HepG2 (cell line): ENCODE measurements around the gene TRAPPC12. TPM values are rescaled to one million over a fixed set of nuclear protein-coding genes. Genes with fewer than 3 reads are reported as not detected.
A peak's percentile ranks its signal among the peaks of the same experiment; 100 is the strongest.

Source experiments
- ATAC-seq: fragments of 200-7000 bp; cut with Tn5 transposase; 3 replicates; pipeline ENCODE4 v1.9.1; 2020; ENCODE audit warnings: mild to moderate bottlenecking, moderate library complexity
- BruUV-seq: library from RNA; stranded (reverse); fragments of 400-500 nt; replicated peaks from 2 replicates; lab custom pipeline; 2021; lab: Mats Ljungman, UMichigan
- CTCF ChIA-PET: fragments of 300-600 bp; formaldehyde crosslinking; extraction: SDS; loops from one replicate; lab custom pipeline; 2021; ENCODE audit warnings: low total read pairs, inconsistent platforms, low intra/inter-chr PET ratio; lab: Yijun Ruan, JAX
- POLR2A ChIA-PET: fragments of 350-600 bp; sonication (Branson Sonifier 250); formaldehyde crosslinking; loops from one replicate; lab custom pipeline; 2020; ENCODE audit warnings: antibody characterized with exemption, inconsistent platforms; lab: Yijun Ruan, JAX
- DNase-seq: peaks from one replicate; pipeline ENCODE4 v3.0.0-alpha.2; 2015; ENCODE audit warnings: low spot score
- FAIRE-seq: peaks from 3 replicates; lab custom pipeline; 2011; peaks lifted over from hg19 to GRCh38; lab: Jason Lieb, UNC
- H2AFZ ChIP-seq: one replicate; pipeline ENCODE4 v1.6.1; 2011; ENCODE audit warnings: low read length, inconsistent platforms
- H3K27ac ChIP-seq: fragments of 300-600 bp; 3 replicates; pipeline ENCODE4 v1.8.0; 2011; ENCODE audit warnings: mixed run types, mild to moderate bottlenecking, mixed read lengths, low read length, inconsistent platforms; ENCODE audit not compliant: insufficient read depth; ENCODE audit errors: extremely low read length
- H3K27me3 ChIP-seq, 2 experiments: fragments of 200-600 bp in 1 of 2; 2 replicates in 1 of 2; 3 replicates in 1 of 2; pipeline versions ENCODE4 v1.6.0 to v1.8.0; 2011; ENCODE audit warnings: low read length in 2 of 2, mild to moderate bottlenecking in 2 of 2, moderate library complexity in 2 of 2, inconsistent platforms in 1 of 2; ENCODE audit not compliant: insufficient read depth in 2 of 2, control insufficient read depth in 1 of 2
- H3K36me3 ChIP-seq, 2 experiments: fragments of 200-600 bp in 1 of 2; replicated peaks in 1 of 2; 2 replicates in 1 of 2; 3 replicates in 1 of 2; pipeline versions ENCODE4 v1.5.1 to v1.8.0; 2011; ENCODE audit warnings: low read length in 2 of 2, inconsistent platforms in 1 of 2; ENCODE audit not compliant: insufficient read depth in 2 of 2, control insufficient read depth in 1 of 2
- H3K4me1 ChIP-seq: 2 replicates; pipeline ENCODE4 v1.5.1; 2012; ENCODE audit warnings: low read length, inconsistent platforms; ENCODE audit not compliant: insufficient read depth
- H3K4me2 ChIP-seq: 2 replicates; pipeline ENCODE4 v1.6.0; 2011; ENCODE audit warnings: low read depth, low read length, inconsistent platforms
- H3K4me3 ChIP-seq, 3 experiments: fragments of 200-600 bp in 1 of 3; sonication (generic), shearing (Covaris generic) in 1 of 3; replicated peaks in 1 of 3; 2 replicates each; pipeline ENCODE4 v1.5.1; 2011 to 2016; ENCODE audit warnings: low read length in 3 of 3, inconsistent platforms in 2 of 3, low read depth in 2 of 3, mild to moderate bottlenecking in 2 of 3, control low read depth in 1 of 3, mixed read lengths in 1 of 3; ENCODE audit not compliant: insufficient read depth in 1 of 3
- H3K79me2 ChIP-seq: one replicate; pipeline ENCODE4 v1.6.1; 2011; ENCODE audit warnings: low read length, inconsistent platforms; ENCODE audit not compliant: insufficient read depth
- H3K9ac ChIP-seq: 2 replicates; pipeline ENCODE4 v1.6.0; 2011; ENCODE audit warnings: mild to moderate bottlenecking, low read depth, low read length, inconsistent platforms; ENCODE audit not compliant: insufficient read depth
- H3K9me3 ChIP-seq: 2 replicates; pipeline ENCODE4 v1.5.1; 2012; ENCODE audit warnings: mild to moderate bottlenecking, low read length
- H4K20me1 ChIP-seq: 2 replicates; pipeline ENCODE4 v1.6.0; 2011; ENCODE audit warnings: inconsistent platforms, mild to moderate bottlenecking, low read length, moderate library complexity; ENCODE audit not compliant: insufficient read depth
- AHR ChIP-seq: IDR thresholded peaks from 2 replicates; pipeline ENCODE4 v1.6.1; 2018; ENCODE audit warnings: missing genetic modification reagents, missing compliant biosample characterization
- CAMTA2 ChIP-seq: sonication (generic); formaldehyde crosslinking; IDR thresholded peaks from 2 replicates; pipeline ENCODE4 v1.4.0; 2020; ENCODE audit warnings: mild to moderate bottlenecking, missing genetic modification reagents, borderline replicate concordance
- CHD4 ChIP-seq: fragments of 200-600 bp; sonication (generic); IDR thresholded peaks from 2 replicates; pipeline ENCODE4 v1.7.0; 2017; ENCODE audit warnings: mild to moderate bottlenecking, low read length, borderline replicate concordance
- MAFK ChIP-seq, 2 experiments: IDR thresholded peaks in 1 of 2; conservative IDR thresholded peaks in 1 of 2; 2 replicates each; pipeline ENCODE4 v1.6.1; 2011; ENCODE audit warnings: improper control_type of control experiment in 2 of 2, low read length in 2 of 2
- MEIS2 ChIP-seq: sonication (generic); formaldehyde crosslinking; IDR thresholded peaks from 2 replicates; pipeline ENCODE4 v1.9.0; 2021; ENCODE audit warnings: mild to moderate bottlenecking, missing genetic modification reagents
- NR1H2 ChIP-seq: sonication (generic); formaldehyde crosslinking; IDR thresholded peaks from 2 replicates; pipeline ENCODE4 v1.8.1; 2022; ENCODE audit warnings: low read depth, missing genetic modification reagents, borderline replicate concordance
- SALL2 ChIP-seq: sonication (generic); formaldehyde crosslinking; IDR thresholded peaks from 2 replicates; pipeline ENCODE4 v1.8.1; 2023; ENCODE audit warnings: mild to moderate bottlenecking, missing genetic modification reagents, inconsistent platforms
- ZBTB40 ChIP-seq, 2 experiments: fragments of 450-650 bp in 1 of 2; sonication (generic) in 1 of 2; formaldehyde crosslinking in 1 of 2; IDR thresholded peaks; 2 replicates each; pipeline versions ENCODE4 v1.6.1 to v1.8.0; 2016 to 2022; ENCODE audit warnings: antibody characterized with exemption in 1 of 2, mild to moderate bottlenecking in 1 of 2, missing genetic modification reagents in 1 of 2
- ZFP36L1 ChIP-seq: sonication (generic); formaldehyde crosslinking; IDR thresholded peaks from 2 replicates; pipeline ENCODE4 v1.8.0; 2022; ENCODE audit warnings: mild to moderate bottlenecking, missing genetic modification reagents, moderate library complexity
- WGBS: methylation state at CpG from one replicate; pipeline ENCODE4 v1.1.6; 2017; ENCODE audit warnings: low lambda C conversion rate; 5-methylcytosine and 5-hydroxymethylcytosine counted together
- in situ Hi-C: cut with HindIII; loops from 2 replicates; pipeline ENCODE4 v1.10.0; 2017; ENCODE audit warnings: low pct_unique_long_range_greater_than_20kb; ENCODE audit not compliant: extremely low pct_ligation_motif_present
- intact Hi-C: fragments of 100-400 bp; cut with micrococcal nuclease; formaldehyde crosslinking; loops from one replicate; pipeline ENCODE4 v1.10.0; 2022; ENCODE audit not compliant: unreplicated experiment
- polyA plus RNA-seq, 8 experiments: library from polyadenylated mRNA; depleted of rRNA in 3 of 8; stranded (reverse) in 7 of 8; unstranded in 1 of 8; fragments of >200 nt; fragmentation: Illumina TruSeq in 4 of 8; extraction: Trizol in 4 of 8; gene quantifications; 2 replicates each; pipeline versions ENCODE4 v1.2.1 to v1.2.3, GENCODE V29; 2011 to 2016; ENCODE audit warnings: low read depth in 4 of 8, missing spikeins in 1 of 8, mixed read lengths in 1 of 8; ENCODE audit not compliant: insufficient read depth in 1 of 8
- total RNA-seq, 5 experiments: library from RNA; depleted of rRNA; stranded (reverse); fragments of >200 nt; fragmentation: Illumina TruSeq; extraction: Trizol; gene quantifications; 2 replicates each; pipeline ENCODE4 v1.2.3, GENCODE V29; 2016; ENCODE audit warnings: low read depth in 1 of 5

The TRAPPC12 gene
- total and polyA plus RNA-seq, 2 of the 13 experiments (the other 11 are each of a cell fraction or from before 2014, with no cell fraction given): 46.4 to 97.7 TPM

GRCh38 chr2:3463944-3464343, 84.5 kb downstream of the TRAPPC12 start:
- Histone ChIP-seq H3K4me2 (no peak overlapping the region), H3K9me3 (no peaks in the 10 kb centered on the region), H3K27ac (no peak overlapping the region), H3K9ac (no peak overlapping the region), H3K79me2 (no peaks in the 10 kb centered on the region), H3K27me3 (no peaks in the 10 kb centered on the region), H4K20me1 (no peaks in the 10 kb centered on the region), H3K36me3 (peaks cover 4 to 22% of the 10 kb centered on the region in 2 experiments; a peak in 3 of 5 replicates), H3K4me1 (peaks cover 39% of the 10 kb centered on the region), H2AFZ (no peak overlapping the region), H3K4me3 (no peak overlapping the region)
- intact Hi-C loops: no loop called here
- ATAC-seq: no peak
- CTCF ChIA-PET: no interaction called here
- no peak for TF ChIP-seq CHD4
- TF ChIP-seq MEIS2 (CRISPR knock-in tag): no peak
- no peak for TF ChIP-seq CAMTA2
- no peak for TF ChIP-seq MAFK (conservative IDR thresholded peaks at IDR 0.05 in 1 of 2, IDR thresholded peaks at IDR 0.05 in 1 of 2; ENCODE audit: low read length in 2 of 2)
- no peak for TF ChIP-seq NR1H2
- no peak for TF ChIP-seq SALL2 (CRISPR knock-in tag)
- TF ChIP-seq ZFP36L1 (CRISPR knock-in tag): no peak
- WGBS: 96% methylated on average over 13 of the region's 13 CpGs
- in situ Hi-C loops: no loop called here
- FAIRE-seq: no peak
- POLR2A ChIA-PET: interaction anchor here (0.9 to 2.9 kb wide), 2 partner anchors 29 to 94 kb away, joined by 4 to 19 read pairs; partner anchors contain the start of gene RNASEH1
- no peak for DNase-seq
- no TSS peak for BruUV-seq

- ATAC-seq (no peak), FAIRE-seq (no peak), DNase-seq (no peak)
- no TSS peak for BruUV-seq
- H2AFZ ChIP-seq: no peak overlapping the region
- intact Hi-C loops (loop anchor here (1.0 to 5.0 kb wide), 2 partner anchors 87 to 186 kb away; partner anchors contain the start of genes EIPR1 and TRAPPC12), in situ Hi-C loops (no loop called here)
- no peak overlapping the region for H3K4me3 ChIP-seq
- no peak overlapping the region for H3K4me2 ChIP-seq
- no peak overlapping the region for H3K9ac ChIP-seq
- peak overlapping the region; percentile 84 for H3K27ac ChIP-seq
- POLR2A ChIA-PET: interaction anchor here (0.9 to 2.9 kb wide), 5 partner anchors 24 to 94 kb away, joined by 4 to 19 read pairs (median 13); partner anchors contain the start of genes EIPR1, RNASEH1 and TRAPPC12
- no peaks in the 10 kb centered on the region for H4K20me1 ChIP-seq
- H3K27me3 ChIP-seq: no peaks in the 10 kb centered on the region
- H3K36me3 ChIP-seq: peaks cover 7 to 17% of the 10 kb centered on the region in 2 experiments; a peak in 3 of 5 replicates
- H3K4me1 ChIP-seq: peaks cover 39% of the 10 kb centered on the region
- CTCF ChIA-PET: no interaction called here
- no peaks in the 10 kb centered on the region for H3K79me2 ChIP-seq
- H3K9me3 ChIP-seq: no peaks in the 10 kb centered on the region
- WGBS: 97% methylated on average over 21 of the region's 21 CpGs
- TF ChIP-seq ZBTB40 (IDR thresholded peaks at IDR 0.05): no peak
- no peak for TF ChIP-seq ZBTB40 (CRISPR knock-in tag; IDR thresholded peaks at IDR 0.05)
- peak; percentile 32; the same call in 1 of the 2 replicates for TF ChIP-seq AHR (CRISPR knock-in tag)
These were observed 85.0 kb downstream of the TRAPPC12 start for GRCh38 chr2:3464401-3465005.
